Esophagus (tissue), 2 donors: ENCODE data around the gene MAP3K8. TPM values are rescaled to one million over a fixed set of nuclear protein-coding genes. Genes with fewer than 3 reads are reported as not detected.
A peak's percentile ranks its signal among the peaks of the same experiment; 100 is the strongest.
"Not testable (repeated sequence)": the region's sequence is repeated elsewhere in the genome, so short reads cannot be mapped to it uniquely, and the experiment has no call there.

Experiments
- H3K27ac ChIP-seq, 2 donors: one replicate each; pipeline ENCODE4 v1.5.1; 2013; ENCODE audit warnings: low read depth in 2 of 2, mild to moderate bottlenecking in 2 of 2, inconsistent platforms in 1 of 2, low read length in 1 of 2, moderate library complexity in 1 of 2
- H3K27me3 ChIP-seq, 2 donors: one replicate each; pipeline ENCODE4 v1.6.1; 2013; ENCODE audit warnings: low read length in 2 of 2, control low read depth in 1 of 2, mild to moderate bottlenecking in 1 of 2; ENCODE audit not compliant: insufficient read depth in 2 of 2, control insufficient read depth in 1 of 2
- H3K36me3 ChIP-seq, 2 donors: one replicate each; pipeline ENCODE4 v1.6.1; 2013; ENCODE audit warnings: low read length in 1 of 2; ENCODE audit not compliant: control insufficient read depth in 2 of 2, insufficient read depth in 2 of 2
- H3K4me1 ChIP-seq, 2 donors: one replicate each; pipeline ENCODE4 v1.6.1; 2013; ENCODE audit warnings: low read length in 1 of 2; ENCODE audit not compliant: control insufficient read depth in 2 of 2, insufficient read depth in 2 of 2
- H3K4me3 ChIP-seq, 2 donors: one replicate each; pipeline ENCODE4 v1.5.1; 2013; ENCODE audit warnings: low read length in 2 of 2, mild to moderate bottlenecking in 2 of 2, low read depth in 1 of 2, moderate library complexity in 1 of 2
- H3K9me3 ChIP-seq, 2 donors: one replicate each; pipeline ENCODE4 v1.6.1; 2013; ENCODE audit warnings: mild to moderate bottlenecking in 2 of 2, low read depth in 1 of 2, low read length in 1 of 2, moderate library complexity in 1 of 2; ENCODE audit not compliant: control insufficient read depth in 2 of 2, insufficient read depth in 1 of 2
- WGBS, 2 donors: extraction: QIAGEN DNeasy Blood & Tissue Kit; methylation state at CpG; one replicate each; pipeline ENCODE4 v1.1.7; 2013; 5-methylcytosine and 5-hydroxymethylcytosine counted together
- polyA plus RNA-seq, 2 donors: library from polyadenylated mRNA; stranded (reverse); fragments of 200-250 nt; gene quantifications; one replicate each; pipeline ENCODE4 v1.2.3, GENCODE V29; 2013
- donor health status: healthy with polysubstance abuse.
- donor health status: Bipolar disorder and iron deficiency.

MAP3K8 gene
- polyA plus RNA-seq, 2 donors, result 13.7 to 20.1 TPM

DNA sequence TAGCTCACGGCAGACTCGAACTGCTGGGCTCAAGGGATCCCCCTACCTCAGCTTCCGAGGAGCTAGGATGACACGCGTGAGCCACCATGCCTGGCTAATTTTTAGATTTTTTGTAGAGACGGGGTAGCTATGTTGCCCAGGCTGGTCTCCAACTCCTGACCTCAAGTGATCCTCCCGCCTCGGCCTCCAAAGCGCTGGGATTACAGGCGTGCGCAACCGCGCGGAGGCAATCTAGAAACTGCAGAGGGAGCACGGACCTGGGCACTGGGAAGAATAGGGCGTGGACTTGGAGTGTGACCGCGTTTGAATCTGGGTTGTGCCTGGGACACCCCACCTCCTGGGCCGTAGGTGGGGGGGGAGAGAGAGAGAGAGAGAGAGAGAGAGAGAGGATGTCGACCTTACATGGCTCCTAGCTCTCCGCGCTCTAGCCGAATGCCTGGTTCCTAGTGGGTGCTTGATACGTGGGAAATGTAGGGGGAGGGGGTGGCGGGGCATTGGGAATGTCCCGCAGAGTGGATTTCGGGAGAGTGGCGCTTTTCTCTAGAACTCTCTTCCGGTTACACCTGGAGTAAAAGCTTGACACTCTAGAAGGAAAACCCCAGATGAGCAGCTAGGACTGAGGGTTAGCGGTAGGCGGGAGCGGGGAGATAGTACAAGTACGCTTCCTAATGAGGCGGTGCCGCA, 1.2 kb upstream of the MAP3K8 start:
- Histone ChIP-seq H3K4me3 (peak overlapping the region; percentile 87 to 98), H3K4me1 (peaks cover 2 to 8% of the 10 kb centered on the region in 2 donors), H3K36me3 (peaks cover 0 to 5% of the 10 kb centered on the region in 2 donors), H3K9me3 (no peaks in the 10 kb centered on the region), H3K27ac (peak overlapping the region; percentile 97 to 100), H3K27me3 (no peaks in the 10 kb centered on the region)
- WGBS, 2 donors, result 30 to 38% methylated on average over 34 to 35 of the region's 35 CpGs

DNA sequence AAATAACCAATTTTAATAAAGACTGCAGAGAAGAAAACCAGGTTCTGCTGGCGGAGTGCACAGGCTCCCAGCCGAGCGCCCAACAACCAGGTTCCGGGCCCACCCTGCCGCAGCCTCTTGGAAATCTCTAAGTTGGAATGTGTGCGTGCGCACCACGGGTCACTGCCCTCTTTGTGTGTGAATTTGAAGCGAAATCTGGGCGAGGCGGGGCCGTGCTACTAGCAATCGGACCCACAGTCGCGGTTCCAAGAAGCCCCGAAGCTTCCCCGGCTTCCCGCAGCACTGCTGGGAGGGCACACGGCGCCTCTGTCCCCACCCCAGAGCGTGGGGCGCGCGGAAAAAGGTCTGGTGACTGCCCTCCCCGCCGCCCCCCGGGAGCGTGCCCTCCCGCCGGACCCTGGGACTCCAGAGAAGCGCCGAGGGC, 666 bp upstream of the MAP3K8 start:
- Histone ChIP-seq H3K4me1 (peaks cover 2 to 5% of the 10 kb centered on the region in 2 donors), H3K9me3 (no peaks in the 10 kb centered on the region)
- WGBS, 2 donors, result 0% methylated on average over 32 of the region's 32 CpGs

DNA sequence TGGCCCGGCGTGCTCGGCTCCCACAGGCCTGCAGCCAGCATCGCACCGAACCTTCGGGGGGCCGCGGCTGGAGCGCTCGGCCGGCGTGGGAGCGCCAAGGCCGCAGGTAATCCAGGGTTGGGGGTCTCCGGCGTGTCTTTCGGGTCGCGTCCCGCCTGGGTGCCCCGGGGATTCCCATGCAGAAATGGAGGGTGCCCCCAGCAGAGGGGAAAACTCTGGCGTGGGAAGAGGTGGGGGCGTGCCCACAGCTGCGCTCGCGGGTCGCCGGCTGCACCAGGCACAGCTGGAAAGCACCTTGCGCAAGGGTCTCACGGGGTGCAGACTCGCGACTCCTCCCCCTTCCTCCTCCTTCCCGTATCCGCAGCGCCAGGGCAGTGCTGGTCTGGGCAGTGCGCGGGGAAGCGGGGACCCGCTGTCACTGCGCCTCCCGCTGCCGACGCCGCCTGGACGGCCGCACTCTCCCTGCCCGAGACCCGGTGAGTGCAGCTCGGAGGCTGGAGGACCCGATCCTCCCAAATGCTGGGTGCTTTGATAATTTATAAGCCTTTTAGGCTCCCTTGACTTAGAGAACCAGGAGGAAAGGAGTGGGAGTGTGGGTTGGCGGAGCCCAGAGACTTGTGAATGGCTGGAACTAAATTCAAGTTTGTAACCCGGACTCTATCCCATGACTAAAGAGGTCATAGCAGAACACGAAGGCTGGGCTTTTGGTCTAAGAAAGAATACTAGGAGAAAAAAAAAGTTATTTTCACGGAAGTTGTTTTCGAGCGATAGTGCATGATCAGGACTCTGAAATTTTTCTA, 489 bp downstream of the MAP3K8 start:
- H3K4me1 ChIP-seq, result peaks cover 4 to 5% of the 10 kb centered on the region in 2 donors
- no peaks in the 10 kb centered on the region for H3K9me3 ChIP-seq
- peak overlapping the region; percentile 97 to 100 for H3K27ac ChIP-seq
- H3K4me3 ChIP-seq, result peak overlapping the region; percentile 87 to 98
- H3K36me3 ChIP-seq, result peaks cover 0 to 8% of the 10 kb centered on the region in 2 donors
- no peaks in the 10 kb centered on the region for H3K27me3 ChIP-seq
- 0% methylated on average over 37 to 56 of the region's 56 CpGs for WGBS, 2 donors

More for the DNA sequence above, 666 bp upstream of the MAP3K8 start:
- Histone ChIP-seq H3K4me3 (peak overlapping the region; percentile 87 to 98), H3K27ac (peak overlapping the region; percentile 97 to 100), H3K27me3 (no peaks in the 10 kb centered on the region), H3K36me3 (peaks cover 0 to 5% of the 10 kb centered on the region in 2 donors)

DNA sequence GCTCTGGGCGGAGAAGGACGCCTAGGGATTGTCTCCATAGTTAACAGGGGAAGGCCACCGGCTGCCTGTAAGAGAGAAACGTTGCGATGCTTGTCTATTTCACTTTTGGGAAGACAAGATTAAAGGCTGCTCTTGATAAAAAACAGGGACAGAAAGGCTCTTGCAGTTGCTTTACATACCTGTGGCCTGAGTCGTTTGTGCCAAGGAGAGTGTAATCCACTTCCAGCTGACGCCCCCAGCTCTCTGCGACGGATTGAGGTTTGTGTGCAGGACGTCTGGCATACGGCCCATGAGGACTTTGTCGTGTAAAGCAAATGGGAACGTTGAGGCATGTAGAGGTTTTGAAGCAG, 1.1 kb downstream of the MAP3K8 start:
- H3K9me3 ChIP-seq, result no peaks in the 10 kb centered on the region
- peak overlapping the region; percentile 97 to 100 for H3K27ac ChIP-seq
- WGBS, 2 donors, result 1 to 3% methylated on average over 13 of the region's 13 CpGs
- peak overlapping the region; percentile 87 to 98 for H3K4me3 ChIP-seq
- no peaks in the 10 kb centered on the region for H3K27me3 ChIP-seq
- H3K36me3 ChIP-seq, result peaks cover 0 to 8% of the 10 kb centered on the region in 2 donors
- peaks cover 4 to 5% of the 10 kb centered on the region in 2 donors for H3K4me1 ChIP-seq

DNA sequence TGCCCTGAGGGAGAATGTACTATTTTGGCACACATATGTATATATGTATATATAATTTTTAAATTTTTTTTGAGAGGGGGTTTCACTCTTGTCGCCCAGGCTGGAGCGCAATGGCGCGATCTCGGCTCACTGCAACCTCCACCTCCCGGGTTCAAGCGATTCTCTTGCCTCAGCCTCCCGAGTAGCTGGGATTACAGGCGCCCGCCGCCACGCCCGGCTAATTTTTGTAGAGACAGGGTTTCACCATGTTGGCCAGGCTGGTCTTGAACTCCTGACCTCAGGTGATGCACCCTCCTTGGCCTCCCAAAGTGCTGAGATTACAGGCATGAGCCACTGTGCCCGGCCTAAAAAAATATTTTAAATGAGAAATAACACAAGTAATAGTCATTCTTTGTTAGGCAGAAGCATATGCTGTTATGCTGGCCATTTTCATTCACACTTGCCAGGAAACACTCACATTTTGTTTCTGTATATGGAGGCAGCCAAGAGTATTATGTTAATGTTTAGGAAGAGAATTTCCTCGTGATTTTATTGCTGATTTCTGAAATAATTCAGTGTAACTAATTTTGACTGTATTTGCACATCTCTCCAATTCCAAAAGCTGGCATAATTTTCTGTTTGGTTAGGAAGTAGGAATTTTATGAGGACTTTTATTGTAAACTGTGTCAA, 1.6 kb downstream of the MAP3K8 start:
- peak overlapping the region; percentile 87 to 98 for H3K4me3 ChIP-seq
- H3K9me3 ChIP-seq, H3K27me3 ChIP-seq, H3K4me1 ChIP-seq, H3K36me3 ChIP-seq: not testable (repeated sequence)
- peak overlapping the region; percentile 97 to 100 for H3K27ac ChIP-seq
- 54 to 59% methylated on average over 15 of the region's 15 CpGs for WGBS, 2 donors

DNA sequence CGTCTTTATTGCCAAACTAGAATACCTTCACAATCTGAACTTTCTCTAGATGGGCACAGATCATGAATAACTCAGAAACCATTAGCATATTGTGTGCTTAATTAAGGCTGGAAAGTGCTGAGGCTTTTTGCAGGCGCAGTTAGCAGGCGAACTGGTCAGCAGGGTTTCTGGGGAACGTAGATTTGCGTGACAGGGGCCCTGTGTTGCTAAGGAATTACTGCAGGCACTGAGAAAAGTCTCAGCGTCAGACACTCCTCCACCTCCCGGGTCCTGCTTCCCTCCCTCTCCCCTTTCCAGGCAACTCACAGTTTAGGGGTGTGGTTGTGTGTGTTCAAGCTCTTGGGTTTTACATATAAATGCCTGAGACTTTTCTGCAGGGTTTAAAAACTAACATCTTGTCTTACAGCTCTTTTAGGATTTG, 2.2 kb downstream of the MAP3K8 start:
- Histone ChIP-seq H3K4me3 (peak overlapping the region; percentile 38 to 87), H3K27me3 (no peaks in the 10 kb centered on the region), H3K36me3 (peaks cover 0 to 8% of the 10 kb centered on the region in 2 donors), H3K27ac (peak overlapping the region; percentile 84 to 85), H3K4me1 (peaks cover 4 to 5% of the 10 kb centered on the region in 2 donors), H3K9me3 (no peaks in the 10 kb centered on the region)
- WGBS, 2 donors, result 6 to 34% methylated on average over 7 of the region's 7 CpGs

DNA sequence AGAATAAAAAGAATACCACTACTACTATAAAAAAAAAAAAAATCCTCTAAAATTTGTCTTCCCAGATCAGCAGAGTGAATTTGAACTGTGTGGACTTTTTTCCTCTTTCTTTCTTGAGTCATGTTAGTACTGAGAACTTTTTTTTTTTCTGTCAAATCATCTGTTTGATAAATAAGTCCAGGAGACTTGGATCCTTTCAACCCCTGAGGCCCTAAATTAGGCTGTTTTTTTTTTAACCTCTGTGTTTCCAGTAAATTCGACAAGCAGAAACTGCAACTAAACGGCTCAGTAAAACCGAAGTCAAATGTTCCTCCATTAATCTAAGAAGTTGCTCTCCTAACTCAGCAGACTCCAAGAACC, 2.7 kb downstream of the MAP3K8 start:
- peak overlapping the region; percentile 74 to 84 for H3K27ac ChIP-seq
- H3K4me1 ChIP-seq, result peaks cover 4 to 5% of the 10 kb centered on the region in 2 donors
- H3K27me3 ChIP-seq, result no peaks in the 10 kb centered on the region
- H3K9me3 ChIP-seq, result no peaks in the 10 kb centered on the region
- H3K4me3 ChIP-seq, result peak overlapping the region in 1 of 2 donors; percentile 46
- 5 to 27% methylated on average over 3 of the region's 3 CpGs for WGBS, 2 donors
- peaks cover 0 to 8% of the 10 kb centered on the region in 2 donors for H3K36me3 ChIP-seq

DNA sequence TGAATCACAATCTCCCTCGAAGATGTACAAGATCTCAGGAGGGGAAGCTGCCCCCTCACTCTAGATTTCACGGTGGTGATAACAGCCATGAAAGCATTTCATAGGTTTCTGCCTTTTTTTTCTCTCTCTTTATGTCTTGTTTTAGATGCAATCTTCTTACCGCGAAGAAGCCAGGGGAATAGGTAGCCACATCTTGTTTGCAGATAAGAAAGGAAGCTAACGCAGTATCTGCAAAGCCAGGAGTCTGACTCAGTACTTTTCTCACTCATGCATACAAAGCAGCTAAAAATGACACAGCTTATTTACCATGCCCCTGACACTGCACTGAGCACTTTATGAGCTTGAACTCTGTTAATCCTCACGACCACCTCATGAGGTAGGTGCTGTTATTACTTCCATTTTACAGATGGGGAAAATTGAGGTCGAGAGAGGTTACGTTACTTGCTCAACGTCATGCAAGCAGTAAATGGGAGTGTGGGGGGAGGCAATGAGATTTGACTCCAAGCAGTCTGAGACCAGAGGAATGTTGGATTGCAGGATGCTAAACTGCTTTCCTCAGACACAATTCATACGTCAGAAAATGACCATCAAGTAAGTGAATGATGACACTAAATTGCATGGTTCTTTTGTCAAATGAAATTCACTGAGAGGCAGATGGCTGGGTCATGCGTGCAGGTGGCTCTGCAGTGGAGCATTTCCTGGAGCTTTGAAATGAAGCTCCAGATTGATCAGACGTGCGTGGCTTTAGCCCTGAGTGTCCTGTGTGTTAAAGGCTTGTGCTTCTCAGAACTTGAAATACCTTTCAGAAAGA, 3.3 kb downstream of the MAP3K8 start:
- Histone ChIP-seq H3K9me3 (no peaks in the 10 kb centered on the region), H3K36me3 (peaks cover 0 to 11% of the 10 kb centered on the region in 2 donors), H3K27me3 (no peaks in the 10 kb centered on the region), H3K4me3 (peak overlapping the region in 1 of 2 donors; percentile 46), H3K4me1 (peaks cover 5 to 6% of the 10 kb centered on the region in 2 donors), H3K27ac (peak overlapping the region; percentile 74 to 84)
- WGBS, 2 donors, result 20 to 28% methylated on average over 13 of the region's 13 CpGs
